ENCODE measurements around the gene SMS.

GRCh38 chrX:22032084-22032483, 91.6 kb downstream of the SMS start, which contains the start of gene PHEX:
- TF ChIP-seq CTCF (IDR thresholded peaks at IDR 0.05) (no peak), POLR2A (IDR thresholded peaks at IDR 0.05) (no peak)
